ENCODE measurements around the gene CNOT3.
"Not testable (repeated sequence)": the region's sequence is repeated elsewhere in the genome, so short reads cannot be mapped to it uniquely, and the experiment has no call there.

CNOT3 gene

GRCh38 chr19:54191811-54192453, 54.4 kb downstream of the CNOT3 start:
- no peak for DNase-seq (ENCODE audit: low spot score)

GRCh38 chr19:54193011-54193410, 55.4 kb downstream of the CNOT3 start:
- DNase-seq (ENCODE audit: low spot score): no peak

- DNase-seq (ENCODE audit: low spot score): not testable (repeated sequence)
Measured at GRCh38 chr19:54194463-54194862, 56.9 kb downstream of the CNOT3 start.

- no peak for DNase-seq (ENCODE audit: low spot score)
Measured at GRCh38 chr19:54196536-54196935, 59.0 kb downstream of the CNOT3 start.

GRCh38 chr19:54197121-54197520, 59.6 kb downstream of the CNOT3 start:
- no peak for DNase-seq (ENCODE audit: low spot score)

GRCh38 chr19:54199401-54199800, 61.8 kb downstream of the CNOT3 start:
- DNase-seq (ENCODE audit: low spot score): no peak

GRCh38 chr19:54201172-54201701, 63.7 kb downstream of the CNOT3 start:
- no peak for DNase-seq (ENCODE audit: low spot score)

GRCh38 chr19:54201980-54202379, 64.4 kb downstream of the CNOT3 start:
- DNase-seq (ENCODE audit: low spot score): no peak

- DNase-seq (ENCODE audit: low spot score): no peak
Measured at GRCh38 chr19:54203151-54203611, 65.6 kb downstream of the CNOT3 start.

GRCh38 chr19:54204767-54205468, 67.4 kb downstream of the CNOT3 start:
- no peak for DNase-seq (ENCODE audit: low spot score)
